ENCODE results near the gene FKBP3.

- TF ChIP-seq CTCF (IDR thresholded peaks at IDR 0.05; ENCODE audit: low read depth, low read length) (no peak), POLR2A (IDR thresholded peaks at IDR 0.05; ENCODE audit: extremely low read depth, insufficient read length) (no peak)
These were observed 614 bp downstream of the FKBP3 start for GRCh38 chr14:45133683-45134050.

All from NB4 (cell line).